Measurements from ENCODE around the gene SLC9C2.

GRCh38 chr1:173503391-173503790, 99.5 kb downstream of the SLC9C2 start:
- TF ChIP-seq EZH2 (IDR thresholded peaks at IDR 0.05; ENCODE audit: insufficient read depth, poor library complexity, severe bottlenecking): no peak
- TF ChIP-seq EZH2phosphoT487 (IDR thresholded peaks at IDR 0.05; ENCODE audit: insufficient read depth, low read depth): no peak

All from GM23248 (cell line).